ENCODE results near the gene ZBED1.

Gene ZBED1

GRCh38 chrX:2542826-2543521 is 42.2 kb upstream of the ZBED1 start:
- TF ChIP-seq, protein P1, sequence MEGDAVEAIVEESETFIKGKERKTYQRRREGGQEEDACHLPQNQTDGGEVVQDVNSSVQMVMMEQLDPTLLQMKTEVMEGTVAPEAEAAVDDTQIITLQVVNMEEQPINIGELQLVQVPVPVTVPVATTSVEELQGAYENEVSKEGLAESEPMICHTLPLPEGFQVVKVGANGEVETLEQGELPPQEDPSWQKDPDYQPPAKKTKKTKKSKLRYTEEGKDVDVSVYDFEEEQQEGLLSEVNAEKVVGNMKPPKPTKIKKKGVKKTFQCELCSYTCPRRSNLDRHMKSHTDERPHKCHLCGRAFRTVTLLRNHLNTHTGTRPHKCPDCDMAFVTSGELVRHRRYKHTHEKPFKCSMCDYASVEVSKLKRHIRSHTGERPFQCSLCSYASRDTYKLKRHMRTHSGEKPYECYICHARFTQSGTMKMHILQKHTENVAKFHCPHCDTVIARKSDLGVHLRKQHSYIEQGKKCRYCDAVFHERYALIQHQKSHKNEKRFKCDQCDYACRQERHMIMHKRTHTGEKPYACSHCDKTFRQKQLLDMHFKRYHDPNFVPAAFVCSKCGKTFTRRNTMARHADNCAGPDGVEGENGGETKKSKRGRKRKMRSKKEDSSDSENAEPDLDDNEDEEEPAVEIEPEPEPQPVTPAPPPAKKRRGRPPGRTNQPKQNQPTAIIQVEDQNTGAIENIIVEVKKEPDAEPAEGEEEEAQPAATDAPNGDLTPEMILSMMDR (IDR thresholded peaks at IDR 0.05), result no peak
- Histone ChIP-seq H3K27ac (no peak overlapping the region), H3K4me3 (no peak overlapping the region)
- DNase-seq (ENCODE audit: low spot score), result no peak

DNA sequence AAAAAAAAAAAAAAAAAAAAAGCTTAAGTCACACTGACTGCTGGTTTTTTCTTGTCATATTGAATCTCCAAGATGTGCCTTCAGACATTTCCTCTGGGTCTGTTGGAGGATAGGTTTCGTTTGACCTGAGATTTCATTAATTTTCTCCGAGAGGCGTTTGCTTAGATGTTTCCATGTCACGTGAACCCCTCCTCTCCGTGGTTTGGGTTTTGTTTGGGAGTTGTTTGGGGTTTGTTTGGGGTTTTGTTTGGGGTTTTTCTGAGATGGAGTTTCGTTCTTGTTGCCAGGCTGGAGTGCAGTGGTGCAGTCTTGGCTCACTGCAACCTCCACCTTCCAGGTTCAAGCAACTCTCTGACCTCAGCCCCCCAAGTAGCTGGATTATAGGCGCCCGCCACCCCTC is 40.8 kb upstream of the ZBED1 start:
- H3K27ac ChIP-seq, result no peak overlapping the region
- TF ChIP-seq, protein P1 (IDR thresholded peaks at IDR 0.05), result no peak
- DNase-seq (ENCODE audit: low spot score), result no peak
- H3K4me3 ChIP-seq, result no peak overlapping the region

GRCh38 chrX:2540426-2540947 is 39.7 kb upstream of the ZBED1 start:
- no peak overlapping the region for H3K27ac ChIP-seq
- TF ChIP-seq, protein P1 (IDR thresholded peaks at IDR 0.05), result no peak
- H3K4me3 ChIP-seq, result no peak overlapping the region
- DNase-seq (ENCODE audit: low spot score), result no peak

GRCh38 chrX:2539586-2539985 is 38.8 kb upstream of the ZBED1 start:
- Histone ChIP-seq H3K4me3 (no peak overlapping the region), H3K27ac (no peak overlapping the region)
- TF ChIP-seq, protein P1 (IDR thresholded peaks at IDR 0.05), result no peak
- DNase-seq (ENCODE audit: low spot score), result no peak

- no peak overlapping the region for H3K27ac ChIP-seq
- TF ChIP-seq, protein P1 (IDR thresholded peaks at IDR 0.05), result no peak
- DNase-seq (ENCODE audit: low spot score), result no peak
- no peak overlapping the region for H3K4me3 ChIP-seq
Observed at GRCh38 chrX:2538031-2538757, 37.4 kb upstream of the ZBED1 start.

- TF ChIP-seq, protein P1 (IDR thresholded peaks at IDR 0.05), result no peak
- H3K27ac ChIP-seq, result no peak overlapping the region
- H3K4me3 ChIP-seq, result no peak overlapping the region
- DNase-seq (ENCODE audit: low spot score), result no peak
Observed at GRCh38 chrX:2536974-2537373, 36.2 kb upstream of the ZBED1 start.
